Measurements from ENCODE around the gene ZBTB38. TPM values are rescaled to one million over a fixed set of nuclear protein-coding genes. Genes with fewer than 3 reads are reported as not detected.

The ZBTB38 gene
- total and polyA plus RNA-seq, 3 donors from 2014 or later, result 66.7 to 167 (median 131) TPM

- 92 to 95% methylated on average over 5 of the region's 5 CpGs for WGBS, 2 donors
- no peak overlapping the region for H3K27ac ChIP-seq
- no peak for TF ChIP-seq POLR2A (IDR thresholded peaks at IDR 0.05)
- no peak for TF ChIP-seq CTCF (IDR thresholded peaks at IDR 0.05)
Observed at GRCh38 chr3:141395005-141395589, 26.8 kb downstream of the ZBTB38 start.

GRCh38 chr3:141397996-141398395 lies 29.7 kb downstream of the ZBTB38 start:
- no peak overlapping the region for H3K4me3 ChIP-seq
- WGBS, 2 donors, result 95% methylated on average over 5 of the region's 5 CpGs
- H3K4me1 ChIP-seq, result peaks cover 17% of the 10 kb centered on the region
- H3K27me3 ChIP-seq, result no peaks in the 10 kb centered on the region
- DNase-seq, result no peak
- H3K36me3 ChIP-seq (ENCODE audit: low read depth, missing control alignments), result no peaks in the 10 kb centered on the region
- no peak overlapping the region for H3K27ac ChIP-seq
- no peaks in the 10 kb centered on the region for H3K9me3 ChIP-seq
- intact Hi-C loops (cut with DNase I; ENCODE audit: low total_unique reads), result no loop called here
- TF ChIP-seq POLR2A (IDR thresholded peaks at IDR 0.05), result no peak
- TF ChIP-seq CTCF (IDR thresholded peaks at IDR 0.05), result no peak

More at GRCh38 chr3:141395005-141395589, 26.8 kb downstream of the ZBTB38 start:
- no peak for DNase-seq
- H3K4me3 ChIP-seq, result no peak overlapping the region
- H3K4me1 ChIP-seq, result peaks cover 21% of the 10 kb centered on the region
- intact Hi-C loops (cut with DNase I; ENCODE audit: low total_unique reads), result no loop called here
- H3K27me3 ChIP-seq, result no peaks in the 10 kb centered on the region
- H3K9me3 ChIP-seq, result no peaks in the 10 kb centered on the region
- H3K36me3 ChIP-seq (ENCODE audit: low read depth, missing control alignments), result no peaks in the 10 kb centered on the region

- Histone ChIP-seq H3K36me3 (ENCODE audit: low read depth, missing control alignments) (no peaks in the 10 kb centered on the region), H3K4me1 (peaks cover 15% of the 10 kb centered on the region), H3K27me3 (no peaks in the 10 kb centered on the region), H3K27ac (peak overlapping the region in 1 of 2 donors; percentile 54), H3K4me3 (no peak overlapping the region), H3K9me3 (no peaks in the 10 kb centered on the region)
- no peak for DNase-seq
- no peak for TF ChIP-seq CTCF (IDR thresholded peaks at IDR 0.05)
- TF ChIP-seq POLR2A (IDR thresholded peaks at IDR 0.05), result no peak
- intact Hi-C loops (cut with DNase I; ENCODE audit: low total_unique reads), result no loop called here
- WGBS, 2 donors, result 74 to 85% methylated on average over 2 of the region's 2 CpGs
Observed at GRCh38 chr3:141399200-141399599, 30.9 kb downstream of the ZBTB38 start.

GRCh38 chr3:141400073-141400971 lies 32.0 kb downstream of the ZBTB38 start:
- no peak for DNase-seq
- intact Hi-C loops (cut with DNase I; ENCODE audit: low total_unique reads), result no loop called here
- WGBS, 2 donors, result 63 to 77% methylated on average over 5 of the region's 5 CpGs
- Histone ChIP-seq H3K9me3 (no peaks in the 10 kb centered on the region), H3K36me3 (ENCODE audit: low read depth, missing control alignments) (no peaks in the 10 kb centered on the region), H3K27me3 (no peaks in the 10 kb centered on the region), H3K4me1 (peaks cover 19% of the 10 kb centered on the region), H3K4me3 (no peak overlapping the region), H3K27ac (peak overlapping the region; percentile 26 to 54)
- TF ChIP-seq CTCF (IDR thresholded peaks at IDR 0.05) (no peak), POLR2A (IDR thresholded peaks at IDR 0.05) (no peak)
